ENCODE data around the gene TPCN2. TPM values are rescaled to one million over a fixed set of nuclear protein-coding genes. Genes with fewer than 3 reads are reported as not detected.

TPCN2 gene
- polyA plus RNA-seq, 3 donors, result 13.4 to 21.5 (median 15.1) TPM

DNA sequence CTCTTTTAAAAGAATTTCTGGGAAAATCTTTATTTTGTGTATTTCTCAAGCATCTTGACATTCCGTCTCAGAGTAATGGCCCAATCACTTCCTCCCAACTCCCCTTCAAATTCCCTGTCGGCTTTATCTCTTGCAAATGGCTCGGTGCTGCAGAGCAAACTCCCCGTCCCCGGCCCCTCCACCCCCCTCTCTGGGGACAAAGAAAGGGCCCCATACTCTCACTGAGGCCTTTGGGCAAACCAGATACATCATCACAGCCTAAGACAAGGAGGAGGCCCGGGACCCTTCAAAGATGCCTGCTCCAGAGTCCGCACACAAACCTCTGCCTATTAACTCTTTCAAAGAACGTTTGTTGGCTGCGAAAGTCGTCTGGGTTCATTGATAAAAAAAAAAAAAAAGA is 103.1 kb downstream of the TPCN2 start:
- DNase-seq (ENCODE audit: extremely low read depth in 1 of 11, low read depth in 9 of 11, low spot score in 4 of 11), result no peak

- DNase-seq (ENCODE audit: extremely low read depth in 1 of 11, low read depth in 9 of 11, low spot score in 4 of 11), result no peak
Measured at GRCh38 chr11:69152733-69153421, 104.1 kb downstream of the TPCN2 start.

GRCh38 chr11:69153661-69154060 is 104.9 kb downstream of the TPCN2 start:
- no peak for DNase-seq (ENCODE audit: extremely low read depth in 1 of 11, low read depth in 9 of 11, low spot score in 4 of 11)

DNA sequence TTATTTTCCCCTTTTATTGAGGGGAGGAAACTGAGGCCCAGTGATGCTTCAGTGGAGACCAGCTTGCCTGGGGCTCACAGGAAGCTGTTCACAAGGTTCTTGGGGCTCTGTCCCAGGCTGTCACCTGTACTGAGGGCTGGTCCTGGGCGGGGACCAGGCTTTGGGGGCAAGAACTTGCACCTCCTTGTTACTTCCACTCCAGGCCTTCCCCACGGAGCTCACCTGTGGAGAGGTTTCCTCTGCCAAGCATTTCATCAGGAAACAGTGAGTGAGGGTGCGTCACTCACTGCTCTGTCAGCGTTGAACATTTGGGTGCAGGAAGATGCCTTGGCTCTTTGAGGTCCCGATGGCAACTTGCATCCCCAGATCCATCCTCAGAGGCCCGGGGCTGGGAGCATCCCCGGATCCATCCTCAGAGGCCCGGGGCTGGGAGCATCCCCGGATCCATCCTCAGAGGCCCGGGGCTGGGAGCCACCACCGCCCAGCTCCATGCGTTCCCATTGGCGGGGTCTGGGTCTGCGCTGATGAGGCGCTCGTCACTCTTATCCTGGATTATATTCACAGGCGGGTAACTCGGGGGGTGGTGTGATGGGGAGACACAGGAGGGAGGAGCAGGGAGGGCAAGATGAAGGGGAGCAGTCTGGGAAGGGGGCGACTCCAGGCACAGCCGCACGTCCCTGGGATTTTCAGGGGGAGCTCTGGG is 105.6 kb downstream of the TPCN2 start:
- no peak for DNase-seq (ENCODE audit: extremely low read depth in 1 of 11, low read depth in 9 of 11, low spot score in 4 of 11)

DNA sequence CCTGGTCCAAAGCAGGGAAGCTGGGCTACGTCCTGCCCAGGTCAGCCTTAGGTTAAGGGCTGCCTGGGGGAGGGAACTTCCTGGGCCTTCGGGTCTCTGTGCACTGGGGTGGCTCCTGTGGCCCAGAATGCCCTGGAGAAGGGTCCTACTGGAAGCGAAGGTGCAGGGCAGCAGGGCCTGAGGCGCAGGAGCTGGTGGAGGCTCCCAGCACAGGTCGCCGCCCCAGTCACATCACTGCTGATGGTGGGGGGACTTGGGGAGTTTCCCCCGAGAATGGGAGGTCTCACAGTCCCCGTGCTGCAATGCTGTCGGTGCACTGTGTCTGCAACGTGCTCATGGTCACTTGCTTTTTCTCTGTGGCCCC is 106.2 kb downstream of the TPCN2 start:
- no peak for DNase-seq (ENCODE audit: extremely low read depth in 1 of 11, low read depth in 9 of 11, low spot score in 4 of 11)

DNA sequence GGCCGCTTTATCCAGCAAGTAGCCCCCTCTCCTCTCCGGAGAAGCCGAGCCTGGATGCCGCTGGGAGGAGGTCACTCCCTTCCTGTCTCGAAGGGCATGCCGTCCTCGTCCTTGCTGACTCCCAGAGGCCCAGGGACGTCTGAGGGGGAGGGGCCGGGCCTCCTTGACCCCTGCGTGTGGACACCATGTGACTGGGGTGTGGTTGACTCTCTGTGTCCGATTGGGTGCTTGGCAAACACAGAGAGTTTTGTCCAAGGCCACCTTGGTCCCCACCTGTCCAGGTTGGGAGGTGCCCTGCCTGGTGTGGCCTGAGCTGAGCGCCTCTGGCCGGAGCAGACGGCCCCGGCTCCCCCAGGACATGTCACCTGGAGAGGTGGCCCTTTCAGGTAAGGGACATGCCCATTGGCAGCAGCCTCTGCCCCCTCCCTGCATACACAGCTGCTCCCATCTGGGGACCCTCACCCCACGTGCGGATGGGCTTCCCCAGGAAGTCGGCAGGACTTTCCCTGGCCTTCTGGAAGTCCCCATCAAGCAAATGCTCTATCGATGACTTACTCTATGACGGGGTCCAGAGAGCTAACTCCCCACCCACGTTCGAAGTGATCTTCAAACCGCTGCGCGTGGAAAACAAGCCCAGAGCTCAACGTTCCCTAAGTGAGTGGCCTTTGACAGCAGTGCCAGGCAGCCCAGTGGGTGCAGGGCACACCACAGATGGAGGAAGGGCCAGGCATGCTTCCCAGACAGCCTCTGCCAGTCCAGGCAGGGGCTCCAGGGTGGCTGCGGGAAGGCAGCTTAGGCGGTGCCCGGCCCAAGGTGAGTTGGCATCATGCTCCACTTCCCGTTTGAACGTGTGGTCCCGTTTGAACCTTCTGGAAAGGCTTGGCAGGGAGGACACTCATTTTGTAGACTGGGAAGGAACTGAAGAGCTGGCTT is 106.8 kb downstream of the TPCN2 start, which contains the start of gene SMIM38:
TSS of gene SMIM38 (plus strand) at position 634 of the 933 bp plus-strand sequence. CDS start 1,912 bp downstream, outside the sequence.
- no peak for DNase-seq (ENCODE audit: extremely low read depth in 1 of 11, low read depth in 9 of 11, low spot score in 4 of 11)

DNA sequence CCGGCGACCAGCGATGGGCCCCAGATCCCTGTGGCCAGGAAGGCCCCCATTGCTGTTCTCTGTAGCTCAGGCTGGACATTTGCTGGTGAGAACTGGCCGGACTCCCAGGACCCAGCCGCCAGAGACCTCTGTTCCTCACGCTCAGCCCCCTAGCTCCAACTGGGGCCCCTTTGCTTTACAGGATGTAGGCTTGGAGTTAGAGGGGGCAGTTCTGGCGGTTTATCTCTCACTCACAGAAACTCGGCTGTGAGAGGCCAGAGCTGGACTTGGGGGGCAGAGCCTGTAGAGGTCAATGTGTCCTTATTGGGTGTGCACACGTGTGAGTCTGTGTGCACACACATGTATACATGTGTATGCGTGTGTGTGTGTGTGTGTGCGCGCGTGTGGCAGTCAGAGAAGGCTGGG is 107.5 kb downstream of the TPCN2 start:
- DNase-seq (ENCODE audit: extremely low read depth in 1 of 11, low read depth in 9 of 11, low spot score in 4 of 11), result no peak

DNA sequence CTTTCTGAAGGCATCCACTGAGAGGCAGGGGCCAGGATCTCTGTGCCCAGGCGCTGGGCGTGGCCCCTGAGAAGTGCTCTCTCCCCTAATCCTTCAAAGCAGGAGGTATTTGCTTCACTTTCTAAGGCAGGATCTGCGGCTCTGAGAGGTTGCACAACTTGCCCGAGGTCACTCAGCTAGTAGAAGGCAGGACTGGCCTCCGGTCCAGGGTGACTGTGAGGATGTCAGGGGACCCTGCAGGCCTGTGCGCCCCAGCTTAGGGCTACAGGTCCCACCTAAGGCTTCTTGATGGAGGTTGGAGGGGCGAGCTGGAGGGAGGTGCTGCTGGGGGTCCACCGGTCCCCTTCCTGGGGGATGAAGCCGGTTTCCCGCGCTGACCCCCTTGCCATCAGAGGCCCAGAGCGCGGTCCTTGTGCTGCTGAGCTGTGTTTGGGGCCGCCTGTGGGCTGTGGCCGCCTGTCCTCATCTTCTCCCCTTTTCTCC is 108.0 kb downstream of the TPCN2 start:
- DNase-seq (ENCODE audit: extremely low read depth in 1 of 11, low read depth in 9 of 11, low spot score in 4 of 11), result no peak

DNA sequence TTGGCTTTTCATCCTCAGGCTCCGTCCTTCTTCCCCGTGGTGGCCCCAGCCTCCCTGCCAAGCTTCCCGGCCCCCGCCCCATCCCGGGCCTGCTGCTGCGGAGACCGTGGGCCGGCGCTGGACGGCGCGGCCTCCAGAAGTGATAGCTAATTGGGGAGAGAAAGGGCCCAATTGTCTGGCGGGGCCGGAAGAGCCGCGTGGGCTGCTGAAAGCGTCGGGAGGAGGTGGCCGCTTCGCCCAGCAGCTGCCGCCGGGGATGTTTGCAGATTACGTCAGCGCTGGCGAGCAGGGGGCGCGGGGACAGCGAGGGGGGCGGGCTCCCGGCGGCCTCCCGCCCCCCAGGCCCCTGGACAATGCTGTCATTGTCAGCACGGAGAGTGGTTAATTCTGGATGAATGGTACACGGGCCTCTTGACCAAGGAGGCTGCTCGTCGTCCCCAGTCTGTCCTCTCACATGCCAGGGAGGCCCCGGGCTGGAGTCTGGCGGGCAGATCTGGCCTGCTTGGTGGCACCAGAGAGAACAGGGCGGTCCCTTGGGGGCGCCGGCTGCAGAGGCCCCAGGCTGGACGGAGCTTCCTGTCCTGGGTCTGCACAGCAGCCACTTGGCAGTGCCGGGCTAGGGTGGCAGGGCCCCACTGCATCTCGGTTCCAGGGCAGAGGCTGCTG is 108.6 kb downstream of the TPCN2 start:
- peak; percentile 36 to 73 (median 61) for DNase-seq (ENCODE audit: extremely low read depth in 1 of 11, low read depth in 9 of 11, low spot score in 4 of 11)

DNA sequence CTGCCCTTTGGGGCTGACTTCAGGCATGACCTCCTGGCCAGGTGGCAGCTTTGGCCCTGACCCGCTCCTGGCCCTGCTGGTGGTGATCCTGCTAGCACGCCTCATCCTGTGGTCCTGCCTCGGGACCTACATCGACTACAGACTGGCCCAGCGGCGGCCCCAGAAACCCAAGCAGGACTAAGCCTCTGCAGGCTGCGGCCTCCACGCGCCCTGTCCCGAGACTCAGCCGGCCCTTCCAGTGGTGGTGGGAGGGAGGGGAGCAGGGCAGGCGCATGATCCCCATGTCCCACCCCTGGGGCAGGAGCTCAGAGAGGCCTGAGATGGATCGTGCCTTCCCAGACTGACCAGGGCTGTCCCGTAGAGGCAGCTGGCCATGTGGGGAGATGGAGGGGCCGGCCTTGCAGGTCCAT is 109.1 kb downstream of the TPCN2 start:
- DNase-seq (ENCODE audit: extremely low read depth in 1 of 11, low read depth in 9 of 11, low spot score in 4 of 11), result no peak

GRCh38 chr11:69158301-69159149 is 109.8 kb downstream of the TPCN2 start:
- no peak for DNase-seq (ENCODE audit: extremely low read depth in 1 of 11, low read depth in 9 of 11, low spot score in 4 of 11)

- no peak for DNase-seq (ENCODE audit: extremely low read depth in 1 of 11, low read depth in 9 of 11, low spot score in 4 of 11)
Measured at GRCh38 chr11:69159150-69159852, 110.6 kb downstream of the TPCN2 start.

- DNase-seq (ENCODE audit: extremely low read depth in 1 of 11, low read depth in 9 of 11, low spot score in 4 of 11), result no peak
Measured at GRCh38 chr11:69160296-69161116, 111.8 kb downstream of the TPCN2 start.

GRCh38 chr11:69161117-69161407 is 112.3 kb downstream of the TPCN2 start:
- DNase-seq (ENCODE audit: extremely low read depth in 1 of 11, low read depth in 9 of 11, low spot score in 4 of 11), result no peak

DNA sequence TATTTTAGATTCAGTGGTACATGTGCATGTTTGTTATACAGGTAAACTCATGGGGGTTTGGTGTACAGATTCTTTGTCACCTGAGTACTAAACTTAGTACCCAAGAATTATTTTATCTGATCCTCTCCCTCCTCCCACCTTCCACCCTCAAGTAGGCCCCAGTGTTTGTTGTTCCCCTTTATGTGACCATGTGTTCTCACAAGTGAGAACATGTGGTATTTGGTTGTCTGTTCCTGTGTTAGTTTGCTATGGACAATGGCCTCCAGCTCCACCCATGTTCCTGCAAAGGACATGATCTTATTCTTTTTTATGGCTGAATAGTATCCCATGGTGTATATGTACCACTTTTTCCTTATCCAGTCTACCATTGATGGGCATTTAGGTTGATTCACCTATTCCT is 113.8 kb downstream of the TPCN2 start:
- DNase-seq (ENCODE audit: extremely low read depth in 1 of 11, low read depth in 9 of 11, low spot score in 4 of 11), result no peak

- no peak for DNase-seq (ENCODE audit: extremely low read depth in 1 of 11, low read depth in 9 of 11, low spot score in 4 of 11)
Measured at GRCh38 chr11:69163842-69164241, 115.1 kb downstream of the TPCN2 start.

GRCh38 chr11:69164824-69165223 is 116.1 kb downstream of the TPCN2 start:
- DNase-seq (ENCODE audit: extremely low read depth in 1 of 11, low read depth in 9 of 11, low spot score in 4 of 11), result no peak

Measured in renal cortex interstitium (tissue), 11 donors.